NB4 (cell line): ENCODE results near the gene ANO5.
"Not testable (repeated sequence)": the region's sequence is repeated elsewhere in the genome, so short reads cannot be mapped to it uniquely, and the experiment has no call there.

Experiments
- DNase-seq: peaks from one replicate; pipeline ENCODE4 v3.0.0; 2010; ENCODE audit warnings: low read depth
- H3K4me3 ChIP-seq: one replicate; pipeline ENCODE4 v1.5.1; 2011; ENCODE audit warnings: mild to moderate bottlenecking, low read depth, low read length, moderate library complexity
- CTCF ChIP-seq: IDR thresholded peaks from one replicate; pipeline ENCODE4 v1.5.1; 2012; ENCODE audit warnings: low read depth, low read length
- MAX ChIP-seq: IDR thresholded peaks from 2 replicates; pipeline ENCODE4 v1.6.1; 2011; ENCODE audit warnings: low read depth, low read length
- MYC ChIP-seq: IDR thresholded peaks from 2 replicates; pipeline ENCODE4 v1.6.1; 2011; ENCODE audit warnings: low read depth, low read length
- POLR2A ChIP-seq: IDR thresholded peaks from 2 replicates; pipeline ENCODE4 v1.6.1; 2011; ENCODE audit warnings: mild to moderate bottlenecking; ENCODE audit not compliant: insufficient read length; ENCODE audit errors: extremely low read depth

Gene ANO5

GRCh38 chr11:22246992-22247391 lies 54.1 kb downstream of the ANO5 start:
- DNase-seq: no peak
- no peak overlapping the region for H3K4me3 ChIP-seq
- TF ChIP-seq POLR2A: no peak
- TF ChIP-seq MYC: no peak
- TF ChIP-seq MAX: no peak
- TF ChIP-seq CTCF: no peak

GRCh38 chr11:22249871-22250270 lies 57.0 kb downstream of the ANO5 start:
- no peak overlapping the region for H3K4me3 ChIP-seq
- no peak for DNase-seq
- TF ChIP-seq MAX: no peak
- TF ChIP-seq CTCF: no peak
- TF ChIP-seq POLR2A: no peak
- no peak for TF ChIP-seq MYC

GRCh38 chr11:22256876-22257275 lies 64.0 kb downstream of the ANO5 start:
- DNase-seq: no peak
- H3K4me3 ChIP-seq: no peak overlapping the region
- TF ChIP-seq MYC (no peak), POLR2A (no peak), MAX (no peak), CTCF (no peak)

- TF ChIP-seq POLR2A: no peak
- TF ChIP-seq MAX: no peak
- no peak for TF ChIP-seq CTCF
- no peak for TF ChIP-seq MYC
- no peak for DNase-seq
- no peak overlapping the region for H3K4me3 ChIP-seq
Observed at GRCh38 chr11:22263613-22264012, 70.7 kb downstream of the ANO5 start.

- H3K4me3 ChIP-seq, DNase-seq: not testable (repeated sequence)
Observed at GRCh38 chr11:22268983-22269624, 76.2 kb downstream of the ANO5 start.

GRCh38 chr11:22273781-22274180 lies 80.9 kb downstream of the ANO5 start:
- DNase-seq: no peak
- no peak overlapping the region for H3K4me3 ChIP-seq
- TF ChIP-seq MAX: no peak
- no peak for TF ChIP-seq MYC
- no peak for TF ChIP-seq POLR2A
- TF ChIP-seq CTCF: no peak
